AG04450 (cell line): ENCODE data around the gene SERPINB12. TPM values are rescaled to one million over a fixed set of nuclear protein-coding genes. Genes with fewer than 3 reads are reported as not detected.

Experiments
- CTCF ChIA-PET: fragments of 300-600, 350-600 bp; formaldehyde crosslinking; extraction: SDS; loops from one replicate; lab custom pipeline; 2022; ENCODE audit warnings: antibody characterized with exemption, inconsistent platforms; lab: Charles Lee
- POLR2A ChIA-PET: fragments of 350-600 bp; formaldehyde crosslinking; extraction: SDS; loops from one replicate; lab custom pipeline; 2021; ENCODE audit warnings: antibody characterized with exemption, inconsistent platforms; lab: Yijun Ruan, JAX
- DNase-seq: peaks from one replicate; pipeline ENCODE4 v3.0.0-alpha.2; 2011; ENCODE audit warnings: low read depth, low spot score
- H3K27ac ChIP-seq: one replicate; pipeline ENCODE4 v1.5.1; 2012; ENCODE audit warnings: low read depth, low read length, control low read depth
- H3K27me3 ChIP-seq: one replicate; pipeline ENCODE4 v1.6.0; 2012; ENCODE audit warnings: low read length; ENCODE audit not compliant: control insufficient read depth, insufficient read depth
- H3K4me3 ChIP-seq: 2 replicates; pipeline ENCODE4 v1.5.1; 2011; ENCODE audit warnings: mild to moderate bottlenecking, low read depth, low read length, control low read depth
- H3K9me3 ChIP-seq: 2 replicates; pipeline ENCODE4 v1.5.1; 2012; ENCODE audit warnings: low read length; ENCODE audit not compliant: control insufficient read depth, insufficient read depth
- polyA plus RNA-seq: library from polyadenylated mRNA; depleted of rRNA; stranded (reverse); fragments of >200 nt; gene quantifications from 2 replicates; pipeline ENCODE4 v1.2.3, GENCODE V29; 2011
- TF ChIP-seq, protein P1 (sequence below): IDR thresholded peaks from 2 replicates; pipeline ENCODE4 v1.5.1; 2011; ENCODE audit warnings: low read depth, low read length, control low read depth, inconsistent platforms

The SERPINB12 gene
- polyA plus RNA-seq, 1 experiment = not detected

DNA sequence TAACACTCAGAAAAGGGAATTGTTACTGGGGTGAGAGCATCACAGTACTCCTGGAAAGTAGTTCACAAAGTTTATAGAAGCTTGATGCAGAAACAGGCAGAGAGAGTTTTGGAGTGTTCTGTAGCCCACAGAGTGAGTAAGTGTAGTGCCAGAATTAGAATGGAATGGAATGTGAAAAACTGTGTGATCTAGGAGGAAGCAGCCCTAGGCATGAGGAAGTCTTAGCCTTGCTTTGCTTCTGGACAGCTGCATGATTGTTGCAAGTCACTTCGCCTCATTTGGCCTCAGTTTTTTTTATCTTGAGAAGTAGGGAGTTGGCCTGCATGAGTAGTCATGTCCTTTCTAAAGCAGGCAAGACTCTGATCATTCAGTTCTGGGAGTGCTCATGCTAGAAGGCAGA, 10.9 kb downstream of the SERPINB12 start:
- Histone ChIP-seq H3K27ac (no peak overlapping the region), H3K4me3 (no peak overlapping the region), H3K9me3 (no peaks in the 10 kb centered on the region), H3K27me3 (peaks cover 5% of the 10 kb centered on the region)
- TF ChIP-seq, protein P1, sequence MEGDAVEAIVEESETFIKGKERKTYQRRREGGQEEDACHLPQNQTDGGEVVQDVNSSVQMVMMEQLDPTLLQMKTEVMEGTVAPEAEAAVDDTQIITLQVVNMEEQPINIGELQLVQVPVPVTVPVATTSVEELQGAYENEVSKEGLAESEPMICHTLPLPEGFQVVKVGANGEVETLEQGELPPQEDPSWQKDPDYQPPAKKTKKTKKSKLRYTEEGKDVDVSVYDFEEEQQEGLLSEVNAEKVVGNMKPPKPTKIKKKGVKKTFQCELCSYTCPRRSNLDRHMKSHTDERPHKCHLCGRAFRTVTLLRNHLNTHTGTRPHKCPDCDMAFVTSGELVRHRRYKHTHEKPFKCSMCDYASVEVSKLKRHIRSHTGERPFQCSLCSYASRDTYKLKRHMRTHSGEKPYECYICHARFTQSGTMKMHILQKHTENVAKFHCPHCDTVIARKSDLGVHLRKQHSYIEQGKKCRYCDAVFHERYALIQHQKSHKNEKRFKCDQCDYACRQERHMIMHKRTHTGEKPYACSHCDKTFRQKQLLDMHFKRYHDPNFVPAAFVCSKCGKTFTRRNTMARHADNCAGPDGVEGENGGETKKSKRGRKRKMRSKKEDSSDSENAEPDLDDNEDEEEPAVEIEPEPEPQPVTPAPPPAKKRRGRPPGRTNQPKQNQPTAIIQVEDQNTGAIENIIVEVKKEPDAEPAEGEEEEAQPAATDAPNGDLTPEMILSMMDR = no peak
- DNase-seq = peak; percentile 48
- POLR2A ChIA-PET = no interaction called here
- CTCF ChIA-PET = interaction anchor here (0.6 to 3.1 kb wide), 4 partner anchors 26 to 189 kb away, joined by 3 to 19 read pairs (median 8); no protein-coding TSS in a partner anchor

DNA sequence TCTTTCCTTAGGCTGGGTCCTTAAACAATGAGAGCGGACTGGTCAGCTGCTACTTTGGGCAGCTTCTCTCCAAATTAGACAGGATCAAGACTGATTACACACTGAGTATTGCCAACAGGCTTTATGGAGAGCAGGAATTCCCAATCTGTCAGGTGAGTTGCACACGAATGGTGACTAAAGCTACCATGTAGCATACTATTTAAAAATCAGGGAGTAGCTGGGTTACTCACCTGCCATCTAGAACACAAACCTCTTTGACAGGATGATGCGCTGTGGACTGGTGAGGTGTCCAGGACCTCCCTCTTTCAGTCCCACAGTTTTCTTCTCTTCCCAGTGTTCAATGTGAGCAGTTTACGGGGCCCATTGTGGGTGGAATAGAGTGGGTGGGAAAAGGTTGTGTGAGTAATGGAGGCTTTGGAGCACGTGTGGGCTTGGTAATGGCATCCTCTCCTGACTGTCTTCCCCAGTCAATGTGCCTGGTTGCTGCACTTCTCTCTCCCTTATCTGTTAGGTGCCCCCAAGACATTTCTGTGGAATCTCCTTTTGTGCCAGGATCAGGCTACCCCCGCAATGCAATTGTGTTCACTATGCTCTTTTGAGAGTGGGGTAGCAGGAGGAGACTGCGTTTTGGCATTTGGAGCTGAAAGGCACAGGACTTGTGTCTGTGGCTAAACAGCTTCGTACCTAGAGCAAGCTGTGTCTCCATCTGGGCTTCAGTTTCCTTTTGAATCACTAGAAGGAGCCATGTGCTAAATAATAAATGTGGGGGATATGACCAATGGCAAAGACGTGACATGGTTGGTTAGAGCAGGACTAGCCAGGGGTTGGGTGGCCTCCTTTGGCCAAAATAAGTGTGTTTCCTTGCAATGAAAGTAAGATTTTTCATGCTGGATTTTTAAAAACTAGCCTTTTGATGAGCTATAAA, 17.7 kb downstream of the SERPINB12 start:
- CTCF ChIA-PET = interaction anchor here (1.1 to 2.3 kb wide), 3 partner anchors 18 to 48 kb away, joined by 4 to 7 read pairs (median 7); no protein-coding TSS in a partner anchor
- Histone ChIP-seq H3K27me3 (peaks cover 5% of the 10 kb centered on the region), H3K4me3 (no peak overlapping the region), H3K9me3 (no peaks in the 10 kb centered on the region), H3K27ac (no peak overlapping the region)
- TF ChIP-seq, protein P1 = no peak
- DNase-seq = no peak
- POLR2A ChIA-PET = no interaction called here

DNA sequence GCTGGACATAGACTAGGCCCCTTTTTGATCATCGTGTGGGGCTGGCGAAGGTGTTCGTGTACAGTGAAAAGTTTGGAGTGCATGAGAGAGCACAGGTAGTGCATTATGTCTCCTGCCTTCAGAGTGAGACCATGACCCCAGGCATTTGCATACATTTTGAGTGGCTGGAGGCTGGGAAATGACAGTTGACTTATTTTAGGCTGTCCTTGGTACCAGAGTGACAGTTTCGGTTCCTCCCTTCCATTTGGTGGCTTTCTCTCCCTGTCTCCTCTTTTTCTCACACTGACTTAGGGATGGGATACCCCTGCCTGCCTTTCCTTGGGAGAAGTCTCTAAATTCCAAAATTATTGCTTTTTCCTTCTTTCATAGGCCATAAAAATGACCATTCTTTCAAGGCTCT, 20.1 kb downstream of the SERPINB12 start:
- TF ChIP-seq, protein P1 = no peak
- H3K4me3 ChIP-seq = no peak overlapping the region
- DNase-seq = no peak
- POLR2A ChIA-PET = no interaction called here
- no peaks in the 10 kb centered on the region for H3K9me3 ChIP-seq
- CTCF ChIA-PET = interaction anchor here (0.8 to 8.1 kb wide), 3 partner anchors 17 to 286 kb away, joined by 3 to 57 read pairs (median 15); no protein-coding TSS in a partner anchor
- H3K27me3 ChIP-seq = no peaks in the 10 kb centered on the region
- H3K27ac ChIP-seq = no peak overlapping the region

DNA sequence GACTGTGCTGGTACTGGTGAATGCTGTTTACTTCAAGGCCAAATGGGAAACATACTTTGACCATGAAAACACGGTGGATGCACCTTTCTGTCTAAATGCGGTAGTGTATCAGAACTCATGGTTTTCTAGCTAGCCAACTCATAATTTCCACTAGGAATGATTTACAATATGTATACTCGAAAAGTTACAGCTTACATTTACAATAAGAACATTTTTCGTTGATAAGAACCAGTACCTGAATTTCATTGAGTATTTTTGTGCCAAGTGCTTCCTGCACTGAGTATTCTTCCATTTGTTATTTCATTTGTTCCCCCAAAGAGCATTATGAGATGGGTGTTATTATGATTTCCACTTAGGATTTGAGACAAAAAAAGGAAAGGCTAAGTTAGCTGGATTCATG, 21.9 kb downstream of the SERPINB12 start:
- ChIA-PET POLR2A (no interaction called here), CTCF (interaction anchor here (3.4 to 8.1 kb wide), 2 partner anchors 15 to 46 kb away, joined by 15 to 57 read pairs; no protein-coding TSS in a partner anchor)
- Histone ChIP-seq H3K27ac (no peak overlapping the region), H3K9me3 (no peaks in the 10 kb centered on the region; the same call in 1 of the 2 replicates), H3K27me3 (peaks cover 3% of the 10 kb centered on the region), H3K4me3 (no peak overlapping the region)
- DNase-seq = no peak
- TF ChIP-seq, protein P1 = no peak

DNA sequence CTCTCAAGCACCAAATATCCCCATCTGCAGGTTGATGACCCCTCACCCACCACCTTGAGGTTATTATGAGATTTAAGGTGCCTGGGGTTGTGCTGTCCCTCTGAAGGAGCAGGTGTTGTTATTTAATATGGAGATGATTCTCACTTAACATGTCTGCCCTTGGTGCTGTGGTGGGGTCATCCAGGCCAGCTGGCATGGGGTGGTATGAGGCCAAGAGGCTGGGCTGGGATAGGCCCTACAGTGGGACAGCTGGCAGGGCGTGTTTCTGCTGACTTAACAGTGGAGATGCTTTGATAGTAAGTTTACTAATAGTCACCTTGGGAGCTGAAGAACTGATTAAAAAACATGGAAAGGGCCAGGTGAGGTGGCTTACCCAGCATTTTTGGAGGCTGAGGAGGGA, 22.4 kb downstream of the SERPINB12 start:
- no peaks in the 10 kb centered on the region; the same call in 1 of the 2 replicates for H3K9me3 ChIP-seq
- no peak overlapping the region for H3K27ac ChIP-seq
- ChIA-PET CTCF (interaction anchor here (3.4 to 8.1 kb wide), 2 partner anchors 14 to 47 kb away, joined by 15 to 57 read pairs; no protein-coding TSS in a partner anchor), POLR2A (no interaction called here)
- no peak overlapping the region for H3K4me3 ChIP-seq
- peaks cover 3% of the 10 kb centered on the region for H3K27me3 ChIP-seq
- TF ChIP-seq, protein P1 = no peak
- DNase-seq = no peak
